Thymus (tissue), 11 donors: ENCODE measurements around the gene TRDMT1. TPM values are rescaled to one million over a fixed set of nuclear protein-coding genes. Genes with fewer than 3 reads are reported as not detected.

ENCODE experiments used
- DNase-seq, 9 donors: peaks; one replicate each; pipeline ENCODE4 v3.0.0-alpha.2; 2013; ENCODE audit warnings: low spot score in 9 of 9, low read depth in 6 of 9, missing footprints in 1 of 9
- H3K27ac ChIP-seq, 2 donors: one replicate each; pipeline ENCODE4 v1.5.1; 2013; ENCODE audit warnings: control low read depth in 1 of 2, low read depth in 1 of 2, low read length in 1 of 2, mild to moderate bottlenecking in 1 of 2, moderate library complexity in 1 of 2
- H3K27me3 ChIP-seq, 2 donors: one replicate each; pipeline ENCODE4 v1.5.1; 2013; ENCODE audit warnings: low read length in 1 of 2; ENCODE audit not compliant: control insufficient read depth in 2 of 2, insufficient read depth in 1 of 2
- H3K36me3 ChIP-seq, 2 donors: one replicate each; pipeline ENCODE4 v1.5.1; 2013; ENCODE audit warnings: low read length in 1 of 2, mild to moderate bottlenecking in 1 of 2, moderate library complexity in 1 of 2; ENCODE audit not compliant: control insufficient read depth in 2 of 2, insufficient read depth in 2 of 2
- H3K4me1 ChIP-seq, 2 donors: one replicate each; pipeline ENCODE4 v1.5.1; 2013; ENCODE audit warnings: low read length in 2 of 2; ENCODE audit not compliant: control insufficient read depth in 2 of 2, insufficient read depth in 2 of 2
- H3K4me3 ChIP-seq, 2 donors: one replicate each; pipeline ENCODE4 v1.5.1; 2013; ENCODE audit warnings: low read length in 2 of 2, control low read depth in 1 of 2, mild to moderate bottlenecking in 1 of 2
- H3K9me3 ChIP-seq, 2 donors: one replicate each; pipeline ENCODE4 v1.5.1; 2013; ENCODE audit warnings: low read length in 1 of 2, mild to moderate bottlenecking in 1 of 2; ENCODE audit not compliant: control insufficient read depth in 2 of 2, insufficient read depth in 1 of 2
- WGBS: extraction: QIAGEN DNeasy Blood & Tissue Kit; methylation state at CpG from one replicate; pipeline ENCODE4 v1.1.7; 2013; 5-methylcytosine and 5-hydroxymethylcytosine counted together
- polyA plus RNA-seq: library from polyadenylated mRNA; stranded (reverse); fragments of 200-250 nt; gene quantifications from one replicate; pipeline ENCODE4 v1.2.3, GENCODE V29; 2013
- total RNA-seq: library from RNA; stranded (reverse); fragments of 120-200 nt; gene quantifications from one replicate; pipeline ENCODE4 v1.2.4, GENCODE V29; 2013
- donor health status: healthy.

The TRDMT1 gene
- total and polyA plus RNA-seq, 2 donors, result 5.0 to 11.4 TPM

- Histone ChIP-seq H3K4me3 (no peak overlapping the region), H3K27me3 (no peaks in the 10 kb centered on the region), H3K9me3 (no peaks in the 10 kb centered on the region), H3K27ac (peak overlapping the region; percentile 6 to 58), H3K4me1 (peaks cover 0 to 22% of the 10 kb centered on the region in 2 donors), H3K36me3 (no peaks in the 10 kb centered on the region)
- DNase-seq, result peak in 5 of 9 donors; percentile 16 to 72 (median 29)
- 52% methylated on average over 7 of the region's 7 CpGs for WGBS
These were observed 4.8 kb upstream of the TRDMT1 start for GRCh38 chr10:17206210-17206709.

- Histone ChIP-seq H3K36me3 (no peaks in the 10 kb centered on the region), H3K4me1 (peaks cover 0 to 26% of the 10 kb centered on the region in 2 donors), H3K27ac (no peak overlapping the region), H3K4me3 (no peak overlapping the region), H3K9me3 (no peaks in the 10 kb centered on the region), H3K27me3 (no peaks in the 10 kb centered on the region)
- WGBS, result 62% methylated on average over 3 of the region's 3 CpGs
- no peak for DNase-seq
These were observed 1.9 kb upstream of the TRDMT1 start for GRCh38 chr10:17203416-17203815.

GRCh38 chr10:17202999-17203398, 1.5 kb upstream of the TRDMT1 start:
- Histone ChIP-seq H3K36me3 (no peaks in the 10 kb centered on the region), H3K4me3 (no peak overlapping the region), H3K27me3 (no peaks in the 10 kb centered on the region), H3K27ac (no peak overlapping the region), H3K4me1 (peaks cover 0 to 26% of the 10 kb centered on the region in 2 donors), H3K9me3 (no peaks in the 10 kb centered on the region)
- WGBS, result 99% methylated on average over 4 of the region's 4 CpGs
- no peak for DNase-seq

GRCh38 chr10:17202506-17202905, 1.0 kb upstream of the TRDMT1 start:
- Histone ChIP-seq H3K27ac (no peak overlapping the region), H3K9me3 (no peaks in the 10 kb centered on the region), H3K36me3 (no peaks in the 10 kb centered on the region), H3K4me3 (no peak overlapping the region), H3K4me1 (peaks cover 0 to 26% of the 10 kb centered on the region in 2 donors), H3K27me3 (no peaks in the 10 kb centered on the region)
- DNase-seq, result no peak
- WGBS, result over 99% methylated on average over 2 of the region's 2 CpGs

DNA sequence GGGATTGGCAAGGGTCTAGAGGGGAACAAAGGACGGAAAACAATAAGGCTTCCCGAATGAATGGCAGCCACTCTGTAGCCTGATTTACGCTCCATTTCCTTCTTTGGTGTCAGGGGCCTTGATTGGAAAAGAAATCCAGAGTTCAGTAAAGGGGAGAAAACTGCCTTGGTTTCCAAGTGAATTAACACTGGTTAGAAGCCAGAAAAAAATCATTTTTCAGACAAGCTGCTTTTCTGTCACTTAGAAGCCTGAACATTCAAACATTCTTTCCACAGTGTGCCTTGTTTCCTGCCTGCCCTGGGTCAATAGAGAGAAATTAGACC, 283 bp upstream of the TRDMT1 start:
- peaks cover 0 to 24% of the 10 kb centered on the region in 2 donors for H3K4me1 ChIP-seq
- DNase-seq, result peak in 1 of 9 donors; percentile 35
- H3K4me3 ChIP-seq, result peak overlapping the region; percentile 74 to 75
- no peaks in the 10 kb centered on the region for H3K36me3 ChIP-seq
- H3K27ac ChIP-seq, result peak overlapping the region; percentile 87 to 89
- no peaks in the 10 kb centered on the region for H3K27me3 ChIP-seq
- 28% methylated on average over 3 of the region's 3 CpGs for WGBS
- H3K9me3 ChIP-seq, result no peaks in the 10 kb centered on the region

DNA sequence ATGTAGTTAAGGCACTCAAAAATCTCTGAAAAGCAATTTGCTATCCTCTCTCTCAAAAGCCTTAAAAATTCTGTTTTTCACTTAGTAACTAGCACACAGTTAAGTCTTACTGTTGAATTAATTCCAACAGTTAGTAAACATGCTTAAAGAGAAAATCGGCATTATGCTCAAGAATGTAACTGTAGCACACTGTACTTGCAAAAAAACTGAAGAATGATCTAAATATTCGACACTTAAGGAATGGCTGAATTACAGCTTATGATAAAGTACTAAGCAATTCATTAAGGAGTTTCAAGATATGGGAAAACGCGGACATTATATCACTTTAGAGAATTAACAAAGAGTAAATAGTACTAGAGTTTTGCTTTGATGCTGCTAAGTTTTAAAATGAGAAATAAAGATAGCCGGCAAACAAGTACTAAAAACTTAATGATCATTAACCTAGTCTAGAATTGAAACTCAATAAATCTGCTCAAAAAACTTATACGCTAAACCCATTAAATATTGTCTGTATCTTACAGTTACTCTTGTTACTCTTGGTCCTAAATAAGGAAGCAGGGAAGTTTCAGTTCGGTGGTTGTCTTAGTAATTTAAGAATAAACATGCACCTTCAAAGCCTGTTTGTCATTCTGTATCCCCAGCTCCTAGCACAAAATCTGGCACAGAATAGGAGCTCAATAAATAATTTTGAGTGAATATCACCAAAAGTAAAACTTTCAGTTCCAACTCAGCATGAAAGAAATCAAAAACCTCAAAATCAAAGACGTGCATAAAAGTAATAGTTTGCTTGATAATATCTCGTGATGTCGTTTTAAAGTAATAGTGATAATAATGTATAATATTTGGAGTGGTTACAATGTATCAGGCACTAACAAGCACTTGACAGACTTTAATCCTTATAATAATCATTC, 1.2 kb downstream of the TRDMT1 start:
- Histone ChIP-seq H3K4me3 (peak overlapping the region; percentile 74 to 75), H3K4me1 (peaks cover 0 to 10% of the 10 kb centered on the region in 2 donors), H3K27me3 (no peaks in the 10 kb centered on the region), H3K9me3 (no peaks in the 10 kb centered on the region), H3K36me3 (no peaks in the 10 kb centered on the region), H3K27ac (peak overlapping the region; percentile 87 to 89)
- peak in 1 of 9 donors; percentile 31 for DNase-seq
- WGBS, result 33% methylated on average over 10 of the region's 10 CpGs

DNA sequence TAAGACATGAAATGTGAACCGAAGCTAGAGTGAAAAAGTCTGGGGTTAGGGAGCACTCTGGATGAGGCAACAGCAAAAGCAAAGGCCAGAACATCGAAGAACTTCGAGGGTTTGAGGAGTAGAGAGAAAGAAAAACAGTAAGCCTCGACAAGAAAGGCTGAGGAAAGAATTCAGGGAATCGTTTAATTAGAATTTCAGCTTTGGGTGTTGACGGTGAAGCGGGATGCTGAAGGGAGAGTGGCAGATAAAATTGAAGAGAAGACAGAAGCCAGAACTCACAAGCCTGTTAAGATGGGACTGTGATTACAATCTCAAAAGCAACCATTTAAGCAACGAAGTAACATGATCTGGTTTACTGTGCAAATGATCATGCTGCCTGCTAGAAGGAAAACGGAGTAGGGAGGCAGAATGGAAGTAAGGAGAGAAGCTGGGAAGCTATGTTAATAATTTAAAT, 2.1 kb downstream of the TRDMT1 start:
- H3K4me1 ChIP-seq, result peaks cover 0 to 10% of the 10 kb centered on the region in 2 donors
- 86% methylated on average over 9 of the region's 9 CpGs for WGBS
- no peak for DNase-seq
- no peaks in the 10 kb centered on the region for H3K36me3 ChIP-seq
- no peak overlapping the region for H3K4me3 ChIP-seq
- H3K9me3 ChIP-seq, result no peaks in the 10 kb centered on the region
- peak overlapping the region in 1 of 2 donors; percentile 14 for H3K27ac ChIP-seq
- H3K27me3 ChIP-seq, result no peaks in the 10 kb centered on the region

DNA sequence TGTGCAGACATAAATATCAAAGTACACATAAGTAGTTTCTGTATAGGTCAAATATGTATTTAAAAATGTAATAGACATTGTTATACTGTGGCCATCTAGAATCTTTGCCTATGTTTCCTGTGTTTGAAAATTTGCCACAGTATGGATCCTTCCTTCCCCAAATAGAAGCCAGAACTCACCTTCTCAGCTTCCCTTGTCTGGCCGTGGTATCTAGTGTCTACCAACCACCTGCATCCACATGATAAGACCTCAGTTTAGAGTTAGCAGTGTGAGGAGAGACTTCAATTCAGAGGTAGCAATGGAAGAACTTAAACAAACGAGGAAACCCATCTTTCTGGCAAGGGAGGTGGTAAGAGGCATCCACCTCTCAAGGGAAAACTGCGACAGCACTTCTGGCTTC, 4.9 kb downstream of the TRDMT1 start:
- peaks cover 0 to 5% of the 10 kb centered on the region in 2 donors for H3K4me1 ChIP-seq
- H3K27ac ChIP-seq, result no peak overlapping the region
- no peak overlapping the region for H3K4me3 ChIP-seq
- no peaks in the 10 kb centered on the region for H3K27me3 ChIP-seq
- H3K9me3 ChIP-seq, result no peaks in the 10 kb centered on the region
- peaks cover 0 to under 1% of the 10 kb centered on the region in 2 donors for H3K36me3 ChIP-seq
- 62% methylated on average over 3 of the region's 3 CpGs for WGBS
- no peak for DNase-seq

GRCh38 chr10:17196045-17196444, 5.4 kb downstream of the TRDMT1 start:
- Histone ChIP-seq H3K27me3 (no peaks in the 10 kb centered on the region), H3K27ac (no peak overlapping the region), H3K4me3 (no peak overlapping the region), H3K36me3 (peaks cover 0 to 4% of the 10 kb centered on the region in 2 donors), H3K4me1 (peaks cover 0 to 4% of the 10 kb centered on the region in 2 donors), H3K9me3 (no peaks in the 10 kb centered on the region)
- WGBS, result 98% methylated on average over 2 of the region's 2 CpGs
- no peak for DNase-seq
